GM18870 (cell line): ENCODE results near the gene CCDC85C.

Experiments
- ATAC-seq: cut with Tn5 transposase; IDR thresholded peaks from one replicate; pipeline ENCODE4 v1.9.1; 2021; ENCODE audit warnings: moderate library complexity; ENCODE audit not compliant: unreplicated experiment

The CCDC85C gene

DNA sequence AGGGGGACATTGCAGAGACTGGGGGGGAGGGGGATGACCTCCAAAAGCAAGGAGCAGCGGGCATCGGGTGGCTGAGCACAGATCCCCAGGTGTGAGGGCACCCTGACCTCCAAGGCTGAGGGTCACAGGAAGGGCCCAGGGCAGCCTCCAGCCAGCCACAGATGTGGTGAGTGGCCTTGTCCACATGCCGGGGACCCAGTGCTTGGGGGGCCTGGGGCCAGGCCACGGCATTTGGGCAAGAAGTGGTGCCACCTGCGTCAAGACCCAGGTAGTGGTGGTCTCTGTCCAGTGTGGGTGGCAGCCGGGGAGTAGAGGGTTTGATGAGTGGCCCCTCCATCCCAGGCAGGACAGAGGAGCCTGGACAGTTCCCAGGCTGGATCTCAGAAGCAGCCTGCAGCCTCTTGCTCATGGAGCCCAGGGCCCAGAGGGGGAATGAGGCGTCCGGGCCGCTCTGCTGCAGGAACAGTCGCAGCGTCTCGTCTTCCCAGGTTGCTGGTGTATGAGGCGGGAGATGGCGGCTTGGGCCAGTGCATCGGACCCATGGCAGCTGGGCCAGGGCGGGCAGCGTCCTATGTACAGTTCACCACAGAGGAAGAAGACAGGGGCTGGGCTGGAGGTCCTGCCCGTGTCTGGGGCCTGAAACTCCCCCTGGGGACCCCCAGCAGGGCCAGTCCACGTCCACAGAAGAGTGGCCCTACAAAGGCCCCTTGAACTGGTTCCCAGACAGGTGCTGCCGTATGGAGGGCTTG lies 89.3 kb downstream of the CCDC85C start:
- ATAC-seq = no peak

DNA sequence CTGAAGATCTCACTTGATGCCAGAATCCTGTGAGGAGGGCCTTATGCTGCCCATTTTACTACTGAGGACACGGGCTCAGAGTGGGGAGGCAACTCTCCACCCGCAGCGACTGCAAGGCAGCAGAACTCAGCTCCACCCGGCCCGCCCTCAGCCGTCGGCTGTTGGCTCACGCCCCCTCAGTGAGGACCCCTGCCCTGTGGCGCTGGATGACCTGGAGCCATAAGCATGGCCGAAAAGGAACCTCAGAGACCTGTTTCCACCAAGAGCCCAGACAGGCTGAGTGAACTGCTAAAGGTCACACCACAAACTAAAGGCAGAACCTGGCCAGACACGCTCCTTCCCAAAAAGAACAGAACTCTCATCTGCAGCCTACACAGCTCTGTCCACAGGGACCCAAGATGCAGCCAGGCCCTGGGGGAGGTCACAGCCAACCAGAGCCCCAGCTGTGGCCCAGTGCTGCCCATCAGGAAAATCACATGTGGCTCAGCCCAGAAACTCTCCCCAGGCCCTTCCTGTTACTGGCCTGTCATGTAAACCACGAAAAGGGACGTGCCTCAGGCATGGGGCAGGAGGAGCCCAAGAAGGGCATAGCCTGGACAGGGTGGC lies 90.0 kb downstream of the CCDC85C start:
- no peak for ATAC-seq

DNA sequence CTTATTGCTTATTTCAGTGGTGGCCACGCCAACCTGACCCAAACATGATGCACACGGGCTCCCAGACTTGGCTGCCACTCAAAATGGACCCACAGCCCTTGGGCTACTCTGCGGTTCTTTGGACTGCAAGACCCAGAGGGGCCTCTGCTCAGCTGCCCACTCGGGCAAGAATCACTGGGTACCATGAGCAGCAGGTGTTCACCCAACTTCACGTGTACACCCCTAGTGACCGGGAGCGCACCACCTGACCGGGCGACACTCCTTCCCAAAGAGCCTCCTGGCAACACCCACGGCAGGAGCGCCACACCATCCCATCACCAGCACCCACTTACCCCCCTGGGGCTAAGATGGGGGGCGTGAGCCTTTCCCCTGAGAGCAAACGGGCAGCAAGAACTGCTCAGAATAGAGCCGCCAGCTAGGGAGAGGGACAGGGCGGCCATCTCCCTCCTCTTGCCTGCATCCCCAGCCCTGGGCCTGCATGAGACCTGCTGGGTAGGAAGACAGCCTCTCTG lies 90.8 kb downstream of the CCDC85C start:
- no peak for ATAC-seq

DNA sequence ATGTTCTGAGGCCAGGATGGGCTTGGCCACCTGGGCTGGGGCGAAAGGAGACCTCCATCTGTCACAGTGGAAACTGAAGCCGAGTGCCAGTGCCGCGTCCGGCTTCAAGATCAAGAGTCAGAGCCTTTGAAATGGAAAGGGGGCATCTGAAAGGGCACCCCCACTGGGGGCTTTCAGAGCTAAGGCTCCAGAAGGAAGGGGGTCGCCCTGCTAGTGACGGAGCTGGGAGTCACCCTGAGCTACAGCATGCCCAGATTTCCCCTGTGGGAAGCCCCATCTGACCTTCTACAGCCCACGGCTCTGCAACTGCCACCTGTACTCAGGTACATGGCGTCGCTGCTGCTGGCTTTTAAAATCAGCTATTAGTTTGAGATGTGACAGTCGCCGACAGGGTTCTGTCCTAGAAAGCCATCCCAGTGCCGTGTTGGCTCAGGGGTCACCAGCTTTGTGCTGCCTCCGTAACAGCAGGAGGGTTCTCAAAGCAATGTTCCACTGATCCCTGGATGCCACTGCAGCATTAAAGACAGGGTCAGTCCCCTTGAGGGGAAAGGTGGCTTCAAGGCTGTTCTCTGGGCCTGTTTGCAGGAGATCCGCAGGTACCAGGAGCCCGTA lies 91.3 kb downstream of the CCDC85C start:
- ATAC-seq = no peak

DNA sequence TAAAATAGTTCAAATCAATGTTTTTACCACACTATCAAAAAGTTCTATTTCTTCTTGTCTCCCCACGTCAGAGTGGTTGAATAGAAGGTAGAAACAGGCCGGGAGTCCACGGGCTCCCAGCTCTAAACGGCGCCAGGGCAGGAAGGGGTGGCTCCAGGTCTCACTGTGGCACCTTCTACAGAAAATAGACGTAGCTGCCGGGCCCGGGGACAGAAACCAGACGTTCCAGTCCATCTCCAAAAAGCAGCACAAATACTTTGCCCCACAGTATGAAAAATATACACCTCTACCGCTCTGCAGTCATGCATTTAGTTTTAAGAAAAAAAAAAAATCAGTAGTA lies 91.9 kb downstream of the CCDC85C start:
- ATAC-seq = no peak

DNA sequence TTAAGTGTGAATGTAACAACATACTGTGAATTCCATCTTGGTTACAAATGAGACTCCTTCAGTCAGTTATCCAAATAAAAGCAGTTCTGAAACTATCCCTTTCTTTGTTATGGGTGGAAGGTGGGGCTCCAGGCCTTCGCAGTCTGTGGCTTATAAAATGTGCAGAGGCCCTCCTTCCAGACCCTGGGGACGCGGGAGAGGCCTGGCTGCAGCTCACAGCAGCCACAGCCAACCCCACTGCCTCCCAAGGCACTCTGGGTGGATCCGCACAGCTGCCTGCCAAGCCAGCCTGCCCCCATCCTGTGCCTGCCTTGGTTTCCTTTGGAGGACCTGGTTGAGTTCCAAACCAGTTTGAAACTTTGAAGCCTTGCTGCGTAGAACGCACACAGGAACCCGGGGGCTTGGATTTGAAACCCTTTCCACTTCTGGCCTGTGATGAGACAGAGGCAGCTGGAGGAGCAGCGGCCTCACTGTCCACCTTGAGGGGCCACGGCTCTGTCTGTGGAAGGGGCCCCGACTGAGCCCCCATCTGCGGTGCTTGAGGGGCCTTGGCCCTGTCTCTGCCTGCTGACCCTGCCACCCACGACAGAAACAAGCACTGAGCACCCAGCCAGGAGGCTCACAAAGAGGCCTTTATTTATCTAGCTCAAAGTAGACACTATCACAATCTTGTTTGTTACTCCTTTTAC lies 92.4 kb downstream of the CCDC85C start:
- no peak for ATAC-seq

DNA sequence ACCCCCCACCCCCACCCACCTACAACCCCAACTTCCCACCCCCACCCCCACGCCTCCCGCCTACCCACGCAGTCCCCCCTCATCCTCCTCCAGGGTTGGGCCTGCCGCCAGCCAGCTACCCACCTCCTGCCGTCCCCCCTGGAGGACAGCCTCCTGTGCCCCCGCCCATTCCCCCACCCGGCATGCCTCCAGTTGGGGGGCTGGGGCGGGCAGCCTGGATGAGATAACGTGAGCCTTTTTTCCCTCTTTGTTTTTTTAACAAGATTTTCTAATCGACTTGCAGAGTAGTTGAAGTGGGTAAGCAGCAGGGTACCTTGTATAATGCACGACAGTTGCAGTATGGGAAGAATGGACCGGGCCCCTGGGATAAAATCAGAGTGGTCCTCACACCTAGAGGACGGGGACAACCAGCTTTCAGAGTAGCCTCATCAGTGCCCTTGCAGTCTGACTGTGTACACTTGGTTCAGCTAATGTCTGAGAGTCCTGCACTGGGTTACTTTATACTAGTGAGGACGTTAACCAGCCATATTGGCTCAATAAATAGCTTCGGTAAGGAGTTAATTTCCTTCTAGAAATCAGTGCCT lies 93.4 kb downstream of the CCDC85C start:
- ATAC-seq = no peak

DNA sequence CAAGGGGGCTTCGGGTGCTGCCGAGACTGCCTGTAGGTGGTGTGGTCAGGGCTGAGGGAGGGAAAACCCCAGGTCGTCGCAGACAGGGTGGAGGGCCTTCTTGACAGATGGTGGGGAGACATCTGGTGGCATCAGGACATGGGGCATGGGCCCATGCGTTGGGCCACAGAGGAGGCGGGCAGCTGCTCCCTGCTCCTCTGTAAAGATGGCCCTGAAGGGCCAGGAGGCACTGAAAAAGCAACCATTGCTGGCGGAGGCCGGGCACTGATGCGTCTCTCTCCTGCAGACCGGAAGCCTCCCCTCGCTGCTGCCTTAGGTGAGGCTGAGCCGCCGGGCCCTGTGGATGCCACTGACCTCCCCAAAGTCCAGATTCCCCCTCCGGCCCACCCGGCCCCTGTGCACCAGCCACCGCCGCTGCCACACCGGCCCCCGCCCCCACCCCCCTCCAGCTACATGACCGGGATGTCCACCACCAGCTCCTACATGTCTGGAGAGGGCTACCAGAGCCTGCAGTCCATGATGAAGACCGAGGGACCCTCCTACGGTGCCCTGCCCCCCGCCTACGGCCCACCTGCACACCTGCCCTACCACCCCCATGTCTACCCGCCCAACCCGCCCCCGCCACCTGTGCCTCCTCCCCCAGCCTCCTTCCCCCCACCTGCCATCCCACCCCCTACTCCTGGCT lies 94.0 kb downstream of the CCDC85C start:
- ATAC-seq = no peak

DNA sequence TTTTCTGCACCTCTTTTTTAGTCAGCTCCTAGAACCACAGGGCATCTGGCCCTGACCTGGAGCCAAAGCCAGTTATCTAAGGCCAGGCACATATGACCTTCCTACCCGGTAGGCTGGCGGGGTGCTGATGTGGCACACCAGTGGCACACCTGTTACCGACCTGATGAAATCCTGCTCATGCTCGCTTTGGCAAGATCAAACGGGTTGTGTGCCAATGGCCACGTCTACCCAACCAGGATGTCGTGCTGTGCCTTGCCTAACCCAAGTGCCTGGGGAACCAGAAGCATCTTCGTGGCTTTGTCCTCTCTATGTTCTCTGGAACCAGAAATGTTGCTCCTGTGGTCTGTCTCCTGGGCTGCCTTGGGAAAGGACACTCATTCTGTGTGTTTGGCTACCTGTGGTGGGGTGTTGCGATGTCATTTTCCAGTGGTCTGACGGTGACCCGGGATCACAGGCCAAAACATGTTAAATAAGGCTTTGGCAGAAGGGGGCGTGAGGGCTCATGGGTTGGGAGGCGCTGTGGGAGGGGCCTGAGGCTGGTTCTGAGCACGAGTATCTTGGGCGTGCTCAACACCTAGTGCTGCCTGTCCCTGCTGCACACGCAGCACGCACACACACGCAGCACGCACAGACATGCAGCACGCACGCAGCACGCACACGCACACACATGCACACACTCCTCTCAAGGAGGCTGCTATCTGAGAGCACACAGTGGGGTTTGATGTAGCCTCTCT lies 94.9 kb downstream of the CCDC85C start:
- no peak for ATAC-seq

DNA sequence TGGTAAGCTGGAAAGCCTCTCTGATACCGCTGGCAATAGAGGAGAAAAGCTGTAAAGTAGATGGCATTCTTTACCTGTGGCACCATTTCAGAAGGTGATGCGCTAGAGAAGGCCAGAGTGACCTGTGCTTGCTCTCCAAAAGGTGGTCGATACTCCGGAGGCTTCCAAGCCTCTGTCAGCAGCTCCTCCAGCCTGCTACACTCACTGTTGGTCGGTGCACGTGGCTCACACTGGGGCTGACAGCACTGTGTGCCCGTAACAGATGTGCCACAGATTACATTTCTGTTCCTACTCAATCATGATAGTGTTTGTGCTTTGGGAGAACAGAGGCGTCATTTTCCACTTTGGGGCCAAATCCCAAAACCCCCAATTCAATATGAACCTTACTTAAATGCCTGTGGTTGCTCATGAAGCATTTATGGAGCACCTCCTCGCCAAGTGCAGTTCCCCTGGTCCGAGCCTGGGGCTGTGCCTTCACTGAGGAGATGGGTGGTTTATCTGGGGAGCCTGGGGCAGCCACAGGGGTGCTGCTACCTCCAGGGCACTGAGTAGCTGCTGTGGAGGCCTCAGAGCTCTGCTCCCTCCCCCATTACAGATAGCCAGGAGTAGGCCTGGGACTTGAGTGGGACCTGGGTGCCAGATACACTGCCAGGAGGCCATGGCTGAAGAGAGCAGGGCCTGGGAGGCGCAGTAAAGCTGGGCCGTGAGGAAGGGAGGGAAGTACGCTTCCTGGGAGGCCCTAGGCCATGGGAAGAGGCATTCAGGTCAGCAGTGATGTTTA lies 96.0 kb downstream of the CCDC85C start:
- no peak for ATAC-seq

DNA sequence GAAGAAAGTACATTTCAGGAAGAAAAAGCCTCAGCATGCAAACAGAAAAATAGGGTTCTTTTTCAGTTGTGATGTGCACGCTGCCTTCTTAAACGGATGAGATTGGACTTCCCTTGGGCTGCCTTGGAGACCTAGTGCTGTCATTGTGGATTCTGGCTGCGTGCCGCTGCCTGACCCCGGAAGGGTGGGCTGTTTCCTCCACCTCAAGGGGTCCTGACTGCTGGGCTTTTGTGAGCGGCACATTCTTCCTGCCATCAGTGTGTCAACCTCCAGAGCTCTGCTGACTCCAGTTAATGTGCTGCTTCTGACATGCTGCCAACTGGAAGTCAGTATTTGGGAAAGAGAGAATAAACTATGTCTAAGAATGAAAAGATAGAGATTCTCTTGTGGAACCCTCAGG lies 97.7 kb downstream of the CCDC85C start:
- no peak for ATAC-seq

DNA sequence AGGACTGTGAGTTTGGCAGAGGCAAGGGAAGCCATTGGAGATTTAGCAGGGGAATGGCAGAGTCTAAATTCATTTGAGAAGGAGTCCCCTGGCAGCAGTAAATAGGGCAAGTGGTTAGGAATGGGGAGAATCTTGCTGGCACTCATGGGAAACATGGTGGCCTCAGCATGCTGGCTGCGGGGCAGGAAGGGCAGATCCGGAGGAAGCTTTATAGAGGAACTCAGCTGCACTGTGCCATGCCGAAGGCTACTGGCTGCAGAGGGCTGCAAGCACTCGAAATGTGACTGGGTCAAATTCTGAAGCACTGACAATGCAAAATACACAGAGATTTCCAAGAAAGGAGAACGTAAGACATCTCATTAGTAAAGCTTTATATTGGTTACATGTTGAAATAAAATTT lies 98.9 kb downstream of the CCDC85C start:
- ATAC-seq = no peak

DNA sequence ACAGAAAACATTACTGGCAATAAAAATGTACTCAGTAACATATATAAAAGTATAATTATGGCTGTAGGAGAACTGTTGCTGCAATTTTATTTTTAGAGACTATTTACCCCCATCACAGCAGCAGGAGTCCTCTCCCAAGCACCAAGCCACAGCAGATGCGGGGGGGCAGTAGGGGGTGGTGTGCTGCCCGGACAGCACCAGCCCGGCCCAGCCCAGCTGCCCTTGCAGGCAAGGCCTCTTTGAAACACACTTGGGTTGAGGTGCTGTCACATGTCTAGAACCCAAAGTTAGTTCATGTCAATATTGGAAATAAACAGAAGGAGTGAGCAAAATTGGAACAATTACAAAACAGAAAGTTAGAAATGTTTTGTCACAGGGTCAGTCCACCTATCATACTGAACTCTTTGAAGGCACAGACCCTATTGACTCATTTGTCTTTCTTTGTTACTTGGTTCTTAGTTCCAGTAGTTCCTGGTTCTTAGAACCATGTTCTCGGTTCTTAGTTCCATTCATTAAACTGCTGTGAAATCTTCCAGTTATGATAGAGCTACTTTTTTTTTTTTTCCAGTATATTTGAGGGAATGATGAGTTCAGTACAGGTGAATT lies 100.1 kb downstream of the CCDC85C start:
- no peak for ATAC-seq

DNA sequence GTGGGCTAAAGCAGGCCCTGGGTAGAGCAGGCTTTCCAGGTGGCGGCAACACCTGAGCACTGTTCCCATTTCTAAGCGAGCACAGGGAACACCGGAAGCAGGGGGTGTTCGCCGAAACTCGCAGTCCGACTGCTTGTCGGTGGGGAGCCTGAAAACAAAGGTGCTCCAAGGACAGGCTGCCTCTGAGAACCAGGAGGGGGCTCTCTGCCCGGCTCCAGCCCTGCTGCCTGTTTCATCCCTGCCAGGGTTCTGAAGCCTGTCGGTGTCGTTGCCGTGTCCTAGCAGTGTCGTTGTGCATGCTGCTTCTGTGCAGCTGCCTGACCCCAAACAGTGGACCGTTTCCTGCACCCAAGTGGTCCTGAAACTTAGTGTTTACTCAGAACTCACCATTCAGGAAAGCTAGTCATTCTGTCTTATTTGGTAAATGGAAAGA lies 101.0 kb downstream of the CCDC85C start:
- ATAC-seq = no peak

DNA sequence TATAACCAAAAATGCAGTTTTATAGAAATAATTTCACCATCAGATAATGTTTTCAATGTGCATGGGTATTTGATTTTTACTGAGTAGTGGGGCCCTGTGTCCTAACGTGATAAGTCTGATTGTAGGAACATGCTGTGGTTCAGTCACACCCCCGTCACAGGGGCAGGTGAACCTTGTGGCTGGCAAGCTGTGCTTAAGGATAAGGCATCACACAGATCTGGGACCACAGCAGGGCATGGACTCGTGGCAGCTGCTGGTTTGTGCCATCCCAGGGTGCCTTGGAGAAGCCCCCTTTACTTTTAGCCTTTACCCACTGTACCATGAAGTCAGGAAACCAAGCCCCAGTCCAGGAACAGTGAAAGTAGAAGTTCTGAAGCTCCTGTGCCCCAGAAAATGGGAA lies 106.1 kb downstream of the CCDC85C start:
- ATAC-seq = no peak

DNA sequence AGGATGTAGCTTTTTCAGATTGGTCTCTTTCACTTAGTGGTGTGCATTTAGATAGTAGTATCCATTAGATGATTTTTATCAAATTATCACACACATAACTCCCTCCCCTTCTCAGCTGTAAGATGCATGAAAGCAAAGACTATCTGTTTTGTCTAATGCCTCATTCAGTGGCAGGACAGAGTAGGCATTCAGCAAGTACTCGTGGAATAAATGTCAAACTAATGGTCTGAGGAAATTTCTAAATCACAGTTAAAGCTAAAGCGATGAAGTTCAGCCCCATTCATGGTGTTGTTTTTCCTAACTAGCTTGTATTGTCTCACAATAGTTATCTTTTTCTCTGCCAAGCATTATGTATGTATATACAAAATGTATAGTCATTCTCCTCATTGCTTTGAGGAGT lies 106.7 kb downstream of the CCDC85C start:
- ATAC-seq = no peak

DNA sequence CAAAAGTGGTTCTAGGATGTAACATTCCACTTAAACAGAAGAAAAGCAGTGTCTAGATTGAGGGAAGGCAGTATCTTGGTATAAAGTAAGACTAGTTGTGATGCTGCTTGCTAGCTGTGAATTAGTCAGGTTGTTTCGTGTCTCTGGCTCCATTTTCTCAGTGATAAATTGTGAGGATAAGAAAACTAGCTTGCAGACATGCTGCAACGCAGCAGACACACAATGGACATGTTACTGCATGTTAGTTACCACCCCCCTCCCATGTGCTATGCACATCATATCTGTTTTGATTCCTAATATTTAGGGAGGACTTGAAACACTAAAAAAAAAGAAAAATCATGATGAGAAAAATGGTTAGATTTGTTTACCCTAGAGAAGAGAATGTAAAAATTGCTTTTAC lies 119.9 kb downstream of the CCDC85C start:
- ATAC-seq = no peak

DNA sequence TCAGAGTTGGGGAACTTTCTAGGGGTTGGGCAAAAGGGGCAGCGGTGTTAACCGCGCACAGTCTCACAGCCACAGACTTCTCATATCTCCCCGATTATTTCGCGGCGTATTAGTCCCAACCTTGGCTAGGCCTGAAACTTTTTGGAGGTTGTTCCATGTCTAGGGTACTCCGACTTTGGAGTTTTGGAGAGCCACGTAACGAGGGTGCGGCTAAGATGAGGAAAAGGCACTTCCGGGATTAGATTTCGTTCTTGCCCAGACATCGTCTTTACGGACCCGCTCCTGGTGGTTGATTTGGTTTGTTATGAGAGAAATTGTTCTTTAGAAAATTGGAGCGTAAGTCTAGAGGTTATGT lies 122.3 kb downstream of the CCDC85C start:
- no peak for ATAC-seq
